GM18951 (cell line): ENCODE data around the gene BUB1B.

Experiments
- POLR2A ChIP-seq: IDR thresholded peaks from 4 replicates; pipeline ENCODE4 v1.6.1; 2011; ENCODE audit warnings: mild to moderate bottlenecking; ENCODE audit not compliant: insufficient read length, insufficient read depth; ENCODE audit errors: extremely low read depth
- in situ Hi-C: fragments of 300-500 bp; cut with MboI; formaldehyde crosslinking; loops from one replicate; pipeline ENCODE4 v1.12.0; 2022; ENCODE audit warnings: low sequenced_read_pairs, mixed read lengths, inconsistent platforms; ENCODE audit not compliant: unreplicated experiment

BUB1B gene

GRCh38 chr15:40175160-40175559 is 14.3 kb downstream of the BUB1B start:
- in situ Hi-C loops: no loop called here
- no peak for TF ChIP-seq POLR2A

GRCh38 chr15:40182358-40183029 is 21.6 kb downstream of the BUB1B start:
- in situ Hi-C loops: loop anchor here (10.0 kb wide), 1 partner anchor 138 kb away; no protein-coding TSS in a partner anchor
- no peak for TF ChIP-seq POLR2A

GRCh38 chr15:40183636-40184463 is 23.0 kb downstream of the BUB1B start:
- in situ Hi-C loops: loop anchor here (10.0 kb wide), 1 partner anchor 139 kb away; no protein-coding TSS in a partner anchor
- no peak for TF ChIP-seq POLR2A

GRCh38 chr15:40190591-40190990 is 29.7 kb downstream of the BUB1B start:
- no peak for TF ChIP-seq POLR2A
- in situ Hi-C loops: no loop called here

DNA sequence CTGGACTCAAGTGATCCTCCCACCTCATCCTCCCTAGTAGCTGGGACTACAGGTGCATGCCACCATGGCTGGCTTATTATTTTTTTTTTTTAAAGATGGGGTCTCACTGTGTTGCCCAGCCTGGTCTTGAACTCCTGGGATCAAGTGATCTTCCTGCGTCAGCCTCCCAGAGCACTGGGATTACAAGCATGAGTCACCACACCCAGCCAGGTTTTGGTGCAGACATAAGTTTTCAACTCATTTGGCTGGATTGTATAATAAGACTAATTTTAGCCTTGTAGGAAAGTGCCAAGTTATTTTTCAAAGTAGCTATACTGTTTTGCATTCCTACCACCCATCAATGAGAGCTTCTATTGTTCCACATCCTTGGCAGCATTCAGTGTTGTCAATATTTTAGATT is 32.1 kb downstream of the BUB1B start:
- TF ChIP-seq POLR2A: no peak
- in situ Hi-C loops: no loop called here

DNA sequence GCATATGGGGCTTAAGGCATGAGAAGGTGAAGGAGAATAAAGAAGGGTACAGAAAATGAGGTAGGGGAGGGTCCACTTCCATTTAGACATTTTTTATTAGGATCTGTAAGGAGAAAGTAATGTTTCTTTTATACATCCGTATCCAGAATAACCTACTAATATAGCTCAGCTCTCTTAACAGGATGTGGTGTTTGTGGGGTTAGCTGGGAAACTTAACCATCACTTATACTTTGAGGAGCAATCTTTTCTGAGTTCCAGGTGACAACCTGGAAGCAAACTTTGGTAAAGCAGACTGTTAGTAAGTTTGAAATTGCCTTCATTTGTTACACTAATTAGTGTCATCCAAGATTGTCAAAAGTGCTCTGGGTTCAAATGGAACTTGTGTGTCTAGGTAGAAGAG is 36.6 kb downstream of the BUB1B start:
- in situ Hi-C loops: no loop called here
- TF ChIP-seq POLR2A: no peak

DNA sequence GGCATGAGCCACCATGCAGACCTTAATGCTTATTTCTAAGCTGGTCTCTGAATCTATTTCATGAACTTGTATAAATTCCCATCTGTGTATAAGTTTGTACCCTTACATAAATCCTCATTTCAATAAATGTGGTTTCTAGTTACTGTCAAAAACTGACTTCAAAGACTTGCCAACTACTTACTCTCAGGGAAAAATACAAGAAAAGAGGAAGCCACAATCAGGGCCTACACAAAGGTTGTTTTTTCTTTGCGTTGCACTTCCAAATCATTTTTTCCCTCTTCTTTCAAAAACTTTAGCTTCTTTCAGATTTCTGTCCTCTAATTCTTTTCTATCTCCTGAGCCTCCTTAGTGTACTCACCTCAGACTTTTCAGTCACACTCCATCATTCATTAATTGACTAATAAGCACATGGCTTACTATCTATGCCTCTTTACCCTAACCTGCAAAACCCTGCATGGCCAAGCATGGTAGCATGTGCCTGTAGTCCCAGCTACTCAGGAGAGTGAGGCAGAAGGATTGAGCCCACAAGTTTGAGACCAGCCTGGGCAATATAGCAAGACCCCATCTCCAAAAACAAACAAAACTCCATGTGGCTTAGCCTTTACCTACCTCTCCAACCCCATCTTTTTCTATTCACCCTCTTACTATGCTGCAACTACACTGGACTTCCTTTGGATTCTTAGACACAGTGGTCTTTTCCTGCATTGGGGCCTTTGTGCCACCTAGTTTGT is 37.7 kb downstream of the BUB1B start:
- no peak for TF ChIP-seq POLR2A

GRCh38 chr15:40204100-40204499 is 43.2 kb downstream of the BUB1B start:
- no peak for TF ChIP-seq POLR2A
- in situ Hi-C loops: no loop called here

More for the DNA sequence above, 37.7 kb downstream of the BUB1B start:
- in situ Hi-C loops: no loop called here

GRCh38 chr15:40217166-40217824 is 56.4 kb downstream of the BUB1B start:
- in situ Hi-C loops: no loop called here
- no peak for TF ChIP-seq POLR2A

GRCh38 chr15:40219801-40220200 is 58.9 kb downstream of the BUB1B start:
- TF ChIP-seq POLR2A: no peak
- in situ Hi-C loops: no loop called here

- in situ Hi-C loops: no loop called here
- TF ChIP-seq POLR2A: no peak
Measured at GRCh38 chr15:40222131-40222530, 61.3 kb downstream of the BUB1B start.

GRCh38 chr15:40226736-40227135 is 65.9 kb downstream of the BUB1B start:
- TF ChIP-seq POLR2A: no peak
- in situ Hi-C loops: no loop called here

DNA sequence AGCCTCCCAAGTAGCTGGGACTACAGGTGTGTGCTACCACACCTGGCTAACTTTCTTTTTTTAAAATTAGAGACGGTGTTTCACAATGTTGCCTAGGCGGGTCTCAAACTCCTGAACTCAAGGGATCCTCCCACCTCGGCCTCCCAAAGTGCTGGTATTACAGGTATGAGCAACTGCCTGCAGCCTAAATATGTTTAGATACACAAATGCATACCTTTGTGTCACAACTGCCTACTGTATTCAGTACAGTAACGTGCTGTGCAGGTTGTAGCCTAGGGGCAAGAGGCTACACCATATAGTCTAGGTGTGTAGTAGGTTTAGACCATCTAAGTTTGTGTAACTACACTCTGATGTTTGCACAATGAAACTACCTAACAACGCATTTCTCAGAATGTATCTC is 68.4 kb downstream of the BUB1B start:
- TF ChIP-seq POLR2A: no peak
- in situ Hi-C loops: no loop called here
